Iris pigment epithelial cell (primary cell): Measurements from ENCODE around the gene LDLRAD3.

Experiments used
- DNase-seq: peaks from one replicate; pipeline ENCODE4 v3.0.0-alpha.2; 2011; ENCODE audit warnings: low read depth

Gene LDLRAD3

DNA sequence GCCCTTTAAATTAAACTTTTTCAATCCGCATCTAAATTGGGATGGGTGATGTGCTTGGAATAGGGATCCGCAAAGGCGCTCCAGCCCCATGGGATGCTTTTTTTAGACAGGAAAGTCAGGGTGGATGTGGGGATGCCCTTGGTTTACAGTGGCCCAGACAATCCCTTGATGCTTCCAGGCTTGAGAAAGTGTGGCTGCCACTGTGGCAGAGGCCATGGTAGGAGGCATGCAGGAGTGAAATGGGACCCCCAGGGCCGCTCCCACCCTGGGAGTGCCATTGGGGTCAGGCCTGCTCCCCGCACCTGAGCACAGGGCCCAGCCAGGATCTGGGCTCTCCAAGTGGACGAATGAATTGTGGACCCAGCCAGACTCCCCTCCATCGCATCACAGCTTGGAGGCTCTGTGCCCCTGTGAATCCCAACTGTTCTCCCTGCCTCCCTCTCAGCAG, 269.6 kb downstream of the LDLRAD3 start:
- DNase-seq: no peak

DNA sequence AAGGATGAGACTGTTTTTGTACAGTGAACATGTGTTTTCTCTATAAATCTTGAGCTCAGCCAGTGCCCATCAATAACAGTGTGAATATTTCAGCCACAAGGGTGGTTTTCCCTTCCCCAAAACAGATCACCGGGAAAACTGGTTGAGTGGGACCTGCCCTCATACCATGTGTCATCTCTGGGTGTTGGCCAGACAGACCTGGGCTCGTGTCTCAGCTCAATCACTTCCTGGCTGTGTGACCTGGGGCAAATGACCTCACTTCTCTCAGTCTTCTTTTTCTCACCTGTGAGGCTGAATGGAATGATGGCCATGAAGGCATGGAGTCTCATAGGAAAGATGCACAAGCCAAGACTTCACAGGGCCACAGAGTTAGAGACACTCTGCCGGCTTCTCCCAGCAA, 270.6 kb downstream of the LDLRAD3 start:
- no peak for DNase-seq

- no peak for DNase-seq
These were observed 271.3 kb downstream of the LDLRAD3 start for GRCh38 chr11:36214976-36215692.

DNA sequence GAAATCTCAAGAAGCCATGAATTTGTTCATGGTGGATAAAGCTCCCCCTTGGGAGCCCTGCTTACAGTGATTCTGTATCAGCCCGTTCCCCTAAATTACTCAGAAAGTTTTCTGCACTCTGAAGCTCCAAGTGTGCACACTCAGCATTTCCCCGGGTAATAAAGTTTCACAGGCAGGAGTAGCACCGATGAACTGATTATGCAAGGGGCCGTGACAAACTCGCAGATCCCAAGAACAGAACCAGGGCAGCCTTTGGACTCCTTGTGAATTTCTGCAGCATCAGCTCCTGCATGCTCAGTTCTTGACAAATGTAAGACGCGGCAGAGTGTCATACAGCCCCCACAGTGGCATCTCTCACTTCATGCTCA, 271.8 kb downstream of the LDLRAD3 start:
- DNase-seq: no peak

- no peak for DNase-seq
These were observed 272.3 kb downstream of the LDLRAD3 start for GRCh38 chr11:36216061-36216615.

DNA sequence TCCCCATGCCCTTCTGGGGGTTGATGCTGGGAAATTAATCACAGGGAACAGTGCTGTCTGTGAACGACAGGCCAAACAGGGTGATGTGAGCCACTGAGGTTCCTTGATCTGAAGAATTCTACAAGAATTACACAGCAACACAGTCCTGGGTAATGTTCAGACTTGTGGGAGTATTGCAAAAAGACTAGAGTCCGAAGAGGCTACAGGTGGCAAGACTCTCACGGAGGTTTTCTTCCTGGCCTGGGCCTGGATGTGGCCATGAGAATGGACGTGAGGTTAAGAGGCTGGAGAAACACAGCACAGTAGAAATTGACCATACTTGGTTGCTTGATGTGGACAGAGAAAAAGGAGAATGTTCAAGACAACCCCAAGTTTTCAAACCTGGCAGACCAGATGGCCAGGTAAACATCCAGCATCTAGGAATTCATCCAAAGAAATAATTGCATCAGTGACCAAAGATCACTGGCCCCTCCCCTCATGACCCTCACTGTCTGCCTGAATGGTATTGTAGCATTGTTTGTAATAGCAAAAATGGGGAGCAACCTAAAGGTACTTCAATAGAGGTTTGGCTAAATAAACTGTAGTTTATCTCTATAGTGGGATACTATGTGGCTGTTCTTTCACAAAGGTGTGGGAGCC, 274.5 kb downstream of the LDLRAD3 start:
- DNase-seq: no peak

DNA sequence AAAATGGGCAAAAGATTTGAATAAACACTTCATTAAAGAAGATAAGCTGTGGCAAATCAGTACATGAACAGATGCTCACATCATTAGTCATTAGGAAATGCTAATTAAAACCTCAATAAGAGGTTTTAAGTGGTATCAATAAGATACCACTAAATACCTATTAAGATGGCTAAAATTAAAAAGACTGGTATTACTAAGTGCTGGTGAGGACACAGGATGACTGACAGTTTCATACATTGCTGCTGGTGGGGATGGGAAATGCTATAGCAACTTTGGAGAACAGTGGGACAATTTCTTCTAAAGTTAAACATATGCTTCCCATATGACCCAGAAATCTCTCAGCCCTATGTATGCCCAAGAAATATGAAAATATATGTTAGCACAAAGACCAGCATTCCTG, 276.1 kb downstream of the LDLRAD3 start:
- DNase-seq: no peak

GRCh38 chr11:36222831-36223635, 279.2 kb downstream of the LDLRAD3 start:
- DNase-seq: no peak

GRCh38 chr11:36224209-36224882, 280.5 kb downstream of the LDLRAD3 start:
- no peak for DNase-seq

DNA sequence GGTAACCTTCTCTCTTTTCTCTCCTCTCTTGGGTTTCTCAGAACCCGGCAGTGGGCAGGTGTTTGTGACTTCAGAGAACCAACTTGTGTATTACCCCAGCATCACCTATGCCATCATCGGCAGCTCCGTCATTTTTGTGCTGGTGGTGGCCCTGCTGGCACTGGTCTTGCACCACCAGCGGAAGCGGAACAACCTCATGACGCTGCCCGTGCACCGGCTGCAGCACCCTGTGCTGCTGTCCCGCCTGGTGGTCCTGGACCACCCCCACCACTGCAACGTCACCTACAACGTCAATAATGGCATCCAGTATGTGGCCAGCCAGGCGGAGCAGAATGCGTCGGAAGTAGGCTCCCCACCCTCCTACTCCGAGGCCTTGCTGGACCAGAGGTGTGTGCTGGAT, 283.2 kb downstream of the LDLRAD3 start:
- DNase-seq: no peak

DNA sequence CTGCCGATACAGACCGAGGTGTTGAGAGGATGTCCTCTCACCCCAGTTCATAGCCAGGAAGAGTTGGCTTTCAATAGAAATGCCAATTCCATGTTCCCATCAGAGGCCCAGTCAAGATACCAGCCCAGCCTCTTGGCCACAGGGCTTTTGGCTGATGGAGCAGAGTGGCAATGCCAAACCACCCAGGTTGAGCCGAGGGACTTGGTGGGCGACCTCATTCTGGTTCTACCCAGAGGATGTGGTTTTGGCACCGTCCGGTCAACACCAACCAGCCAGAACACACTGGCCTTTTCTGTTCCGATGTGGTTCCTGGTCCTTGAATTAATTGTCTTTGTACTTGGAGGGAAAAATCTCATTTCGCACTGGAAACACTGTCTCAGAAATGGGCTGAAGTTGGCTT, 284.8 kb downstream of the LDLRAD3 start:
- no peak for DNase-seq

DNA sequence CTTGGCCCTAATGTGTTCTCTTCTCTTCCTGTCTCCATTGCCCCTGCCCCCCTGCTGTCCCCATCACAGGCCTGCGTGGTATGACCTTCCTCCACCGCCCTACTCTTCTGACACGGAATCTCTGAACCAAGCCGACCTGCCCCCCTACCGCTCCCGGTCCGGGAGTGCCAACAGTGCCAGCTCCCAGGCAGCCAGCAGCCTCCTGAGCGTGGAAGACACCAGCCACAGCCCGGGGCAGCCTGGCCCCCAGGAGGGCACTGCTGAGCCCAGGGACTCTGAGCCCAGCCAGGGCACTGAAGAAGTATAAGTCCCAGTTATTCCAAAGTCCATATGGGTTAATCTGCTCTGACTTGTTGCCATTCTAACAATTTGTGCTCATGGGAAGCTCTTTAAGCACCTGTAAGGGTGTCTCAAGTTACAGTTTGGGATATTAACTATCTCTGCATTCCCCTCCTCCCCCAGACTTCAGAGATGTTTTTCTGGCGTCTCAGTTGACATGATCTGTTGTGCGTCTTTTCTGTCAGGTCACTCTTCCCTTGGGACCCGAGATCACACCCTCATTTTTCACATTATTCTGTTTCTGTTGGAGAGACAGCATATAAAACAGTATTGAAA, 285.3 kb downstream of the LDLRAD3 start:
- no peak for DNase-seq

DNA sequence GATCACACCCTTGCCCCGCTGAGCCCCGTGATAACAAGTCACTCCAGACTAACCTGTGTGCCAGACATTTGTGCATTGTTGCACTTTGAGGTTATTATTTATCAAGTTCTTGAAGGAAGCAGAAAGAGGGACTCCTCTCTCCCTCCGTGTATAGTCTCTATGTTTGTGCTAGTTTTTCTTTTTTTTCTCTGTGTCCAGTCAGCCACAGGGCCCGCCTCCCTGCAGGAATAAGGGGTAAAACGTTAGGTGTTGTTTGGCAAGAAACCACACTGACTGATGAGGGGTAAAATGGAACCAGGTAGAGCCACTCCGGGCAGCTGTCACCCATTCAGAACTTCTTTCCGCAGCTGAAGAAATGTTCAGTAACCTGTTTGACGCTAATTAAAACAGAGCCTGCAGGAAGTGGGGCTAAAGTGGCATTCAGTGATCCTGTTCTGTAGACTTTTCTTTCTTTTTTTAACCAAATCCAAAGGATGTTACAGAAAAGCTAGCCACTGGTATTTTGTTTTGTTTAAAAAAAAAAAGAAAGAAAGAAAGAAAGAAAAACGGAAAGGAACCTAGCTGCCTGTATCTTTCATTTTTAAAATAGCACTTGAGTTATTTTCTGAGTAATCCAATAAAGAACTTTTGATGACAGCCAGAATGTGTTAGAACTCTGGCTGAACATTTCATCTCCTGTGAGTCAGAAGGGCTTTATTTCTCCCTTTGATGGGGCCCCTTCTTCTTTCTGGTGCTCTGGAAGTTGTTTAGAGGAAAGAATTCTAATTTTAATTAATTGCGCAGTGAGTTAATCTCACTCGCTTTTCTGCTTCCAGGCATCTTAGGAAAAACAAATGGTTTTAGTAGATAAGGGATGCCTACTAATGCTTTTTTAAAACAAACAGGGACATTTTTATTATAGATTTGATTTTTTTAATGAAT, 287.2 kb downstream of the LDLRAD3 start:
- peak; percentile 80 for DNase-seq

GRCh38 chr11:36233204-36233603, 289.3 kb downstream of the LDLRAD3 start:
- DNase-seq: peak; percentile 86

DNA sequence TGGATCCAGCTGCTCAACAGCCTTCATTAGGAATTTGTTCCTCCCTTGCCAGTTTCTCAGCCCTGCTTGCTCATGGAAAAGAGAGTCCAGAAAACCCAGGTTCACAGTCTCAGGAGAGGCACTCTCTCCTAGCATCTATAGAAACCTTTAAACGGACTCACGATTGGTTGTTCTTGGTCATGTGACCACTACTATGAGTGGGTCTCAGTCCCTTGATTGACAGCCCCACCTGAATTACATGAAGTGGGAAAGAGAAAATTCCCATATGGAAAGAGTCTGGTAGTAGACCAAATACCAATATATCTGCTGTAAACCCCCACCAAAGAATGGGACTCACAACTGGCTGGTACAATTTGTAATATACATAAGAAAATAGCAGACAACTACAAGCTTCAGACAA, 291.0 kb downstream of the LDLRAD3 start:
- no peak for DNase-seq

DNA sequence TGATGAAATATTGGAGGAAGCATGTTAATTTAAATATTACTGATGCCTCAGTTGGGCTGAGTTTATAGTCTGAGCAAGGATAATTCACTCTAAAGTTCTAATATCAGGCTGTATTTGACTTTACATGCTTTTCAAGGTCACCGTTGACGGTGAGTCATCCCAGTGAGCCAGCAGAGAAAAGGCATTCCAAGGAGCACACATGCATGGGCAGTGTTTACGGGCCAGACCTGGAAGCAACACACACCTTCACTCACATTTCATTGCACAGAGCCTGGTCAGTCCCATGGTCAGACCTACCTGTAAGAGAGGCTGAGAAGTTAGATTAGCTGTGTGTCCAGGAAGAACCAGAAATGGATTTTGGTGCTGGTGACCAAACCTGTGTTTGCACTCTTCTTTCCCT, 291.9 kb downstream of the LDLRAD3 start:
- DNase-seq: peak; percentile 59

DNA sequence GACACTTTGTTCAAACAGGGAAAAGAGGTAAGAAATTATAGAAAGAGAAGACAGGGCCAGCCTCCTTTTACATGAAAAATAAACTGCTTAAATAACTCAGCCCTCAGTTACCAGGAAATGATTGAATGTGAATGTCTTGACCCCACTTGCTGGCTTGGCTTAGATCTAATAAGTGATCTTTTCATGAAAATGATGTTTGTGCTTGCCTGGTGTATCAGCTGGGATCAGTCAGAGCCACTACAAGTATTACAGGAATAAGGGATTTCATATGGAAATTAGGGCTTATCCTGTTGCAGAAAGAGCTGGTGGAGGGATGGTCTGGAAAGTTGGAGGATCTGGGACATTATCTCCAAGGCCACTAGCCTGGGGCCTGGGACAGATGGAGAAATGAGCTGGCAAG, 293.5 kb downstream of the LDLRAD3 start:
- no peak for DNase-seq

- no peak for DNase-seq
These were observed 294.3 kb downstream of the LDLRAD3 start for GRCh38 chr11:36238036-36238631.

DNA sequence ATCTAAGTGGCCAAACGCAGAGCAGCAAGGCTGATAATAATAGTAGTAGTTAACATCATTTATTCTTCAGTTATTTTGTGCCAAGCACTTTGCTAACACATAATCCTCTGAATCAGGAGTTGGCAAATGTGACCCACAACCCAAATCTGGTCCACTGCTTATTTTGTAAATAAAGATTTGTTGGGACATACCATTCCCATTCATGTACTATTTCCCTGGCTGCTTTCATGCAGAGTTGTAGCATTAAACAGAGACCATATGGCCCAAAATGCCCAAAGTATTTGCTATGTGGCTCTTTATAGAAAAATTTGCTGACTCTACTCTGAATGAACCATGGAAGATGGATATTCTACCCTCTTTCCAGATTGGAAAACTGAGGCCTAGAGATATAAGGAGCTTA, 295.0 kb downstream of the LDLRAD3 start:
- no peak for DNase-seq

GRCh38 chr11:36239636-36240035, 295.8 kb downstream of the LDLRAD3 start:
- no peak for DNase-seq
